Right hindlimb (tissue), 1 donor: ENCODE results near the gene GRK5.

Experiments
- DNase-seq: peaks from one replicate; pipeline ENCODE4 v3.0.0-alpha.2; 2018

GRK5 gene

GRCh38 chr10:119466076-119466475, 258.7 kb downstream of the GRK5 start:
- DNase-seq = no peak

DNA sequence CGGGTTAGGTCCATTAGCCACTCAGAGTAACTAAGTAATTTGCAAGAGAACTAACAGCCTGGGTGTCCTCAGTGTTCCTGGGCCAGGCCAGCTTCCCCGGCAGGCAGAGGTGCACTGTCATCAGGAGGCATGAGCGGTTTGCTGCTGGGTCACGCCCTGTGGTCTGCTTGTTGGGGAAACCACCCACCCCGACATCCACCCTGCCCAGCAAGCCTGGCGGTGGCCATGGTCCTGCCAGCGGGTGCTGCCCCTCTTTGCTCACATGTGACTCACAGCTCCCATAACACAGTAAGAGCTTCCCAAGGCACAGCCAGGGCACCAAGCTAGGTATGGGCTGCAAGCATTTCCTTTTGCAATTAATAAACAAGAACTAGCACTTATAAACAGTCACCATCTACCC, 259.3 kb downstream of the GRK5 start:
- DNase-seq = no peak

DNA sequence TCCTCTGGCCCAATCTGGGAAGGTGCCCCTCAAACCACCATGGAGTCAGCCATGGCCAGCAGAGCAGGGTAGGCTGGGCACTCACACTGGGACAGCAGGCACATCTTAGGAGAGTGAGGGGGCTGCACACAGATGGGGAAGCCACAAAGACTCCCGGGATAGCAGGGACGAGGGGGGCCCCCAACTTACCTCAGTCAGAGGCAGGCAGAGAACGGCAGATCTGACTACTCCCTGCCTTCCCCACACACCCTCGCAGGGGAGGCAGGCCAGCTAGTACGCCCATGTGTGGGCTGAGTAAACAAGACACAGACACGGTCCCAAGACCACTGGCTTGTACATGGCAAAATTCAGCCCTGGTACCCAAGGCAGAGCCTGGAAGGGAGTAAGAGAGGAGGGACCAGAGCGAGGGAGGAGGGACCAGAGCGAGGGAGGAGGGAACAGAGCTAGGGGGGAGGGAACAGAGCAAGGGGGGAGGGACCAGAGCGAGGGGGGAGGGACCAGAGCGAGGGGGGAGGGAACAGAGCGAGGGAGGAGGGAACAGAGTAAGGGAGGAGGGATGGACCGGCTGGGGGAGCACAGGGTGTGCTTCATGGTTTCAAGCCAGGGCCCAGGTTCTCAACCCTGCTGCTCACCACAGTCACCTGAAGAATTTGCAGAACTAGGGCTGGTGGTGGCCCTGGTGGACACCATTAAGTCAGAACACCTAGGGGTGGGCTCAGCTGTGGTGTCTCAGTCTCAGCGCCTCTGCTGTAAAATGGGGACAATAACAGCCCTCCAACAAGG, 261.4 kb downstream of the GRK5 start:
- DNase-seq = no peak

DNA sequence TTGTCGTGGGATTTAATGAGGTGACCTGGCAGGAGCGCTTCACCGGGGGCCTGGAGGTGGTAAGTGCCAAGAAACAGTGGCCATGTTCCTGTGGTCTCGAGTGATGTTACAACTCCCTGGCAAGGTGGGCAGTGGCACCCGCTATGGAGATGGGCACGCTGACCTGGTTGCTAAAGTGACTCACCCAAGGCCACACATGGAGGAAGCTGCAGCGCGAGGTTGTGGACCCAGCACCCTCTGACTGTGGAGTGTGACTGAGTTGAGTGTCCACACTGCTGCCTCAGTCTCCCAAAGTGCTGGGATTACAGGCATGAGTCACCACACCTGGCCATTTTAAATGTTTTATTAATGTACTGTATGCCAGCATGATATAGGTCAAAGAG, 261.9 kb downstream of the GRK5 start:
- DNase-seq = no peak

DNA sequence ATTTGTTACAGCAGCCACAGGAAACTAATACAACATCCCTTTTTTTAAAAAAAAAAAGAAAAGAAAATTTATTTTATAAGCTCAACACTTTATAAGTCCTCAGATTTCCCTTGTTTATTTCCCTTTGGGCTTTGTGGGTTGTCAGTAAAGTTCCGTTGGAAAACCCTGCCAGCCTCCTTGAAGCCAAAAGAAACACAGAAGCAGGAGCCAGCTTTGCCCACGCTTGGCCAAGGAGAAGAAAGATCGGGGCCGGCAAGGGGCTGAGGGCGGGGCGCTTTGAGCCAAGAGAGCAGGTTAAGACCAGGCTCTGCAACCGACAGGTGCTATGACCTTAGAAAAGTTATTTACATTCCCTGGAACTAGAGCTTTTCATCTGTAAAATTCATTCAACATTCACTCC, 262.5 kb downstream of the GRK5 start:
- DNase-seq = no peak

GRCh38 chr10:119470920-119471702, 263.7 kb downstream of the GRK5 start:
- no peak for DNase-seq

- no peak for DNase-seq
Measured at GRCh38 chr10:119473771-119474170, 266.4 kb downstream of the GRK5 start.

DNA sequence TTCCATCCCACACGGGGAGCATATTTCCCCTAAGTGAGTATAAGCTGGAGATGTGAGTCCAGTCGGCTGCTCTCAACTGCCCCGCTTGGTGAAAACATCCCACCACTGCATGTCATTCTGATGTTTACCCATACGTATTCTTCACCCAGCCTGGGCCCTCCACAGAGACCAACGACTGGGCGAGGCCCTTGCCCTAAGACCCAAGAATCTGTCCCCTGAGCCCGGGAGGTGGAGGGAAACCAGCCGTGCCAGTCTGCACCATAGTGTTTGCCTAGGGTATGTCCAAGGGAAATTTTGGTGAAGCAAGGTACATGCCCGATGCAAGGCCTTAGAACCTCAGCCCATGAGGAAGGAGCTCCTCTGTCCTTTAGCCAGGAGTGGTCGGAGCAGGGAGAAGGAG, 267.2 kb downstream of the GRK5 start:
- no peak for DNase-seq

DNA sequence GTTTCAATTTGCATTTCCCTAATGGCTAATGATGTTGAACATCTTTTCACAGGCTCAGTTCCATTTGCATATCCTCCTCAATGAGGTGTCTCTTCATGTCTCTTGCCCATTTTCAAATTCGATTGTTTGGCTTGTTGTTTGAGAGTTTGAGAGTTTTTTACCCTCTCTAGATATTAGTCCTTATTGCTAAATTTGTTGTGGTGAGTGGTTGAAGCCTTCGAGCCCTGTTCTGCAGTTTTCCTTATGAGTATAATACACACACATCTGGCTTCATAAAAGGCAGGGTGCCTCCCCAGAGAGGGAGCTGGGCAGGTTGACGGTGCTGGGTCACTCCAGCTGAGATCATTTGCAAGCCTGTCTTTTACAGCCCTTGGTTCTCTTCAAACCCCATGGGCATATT, 270.1 kb downstream of the GRK5 start:
- DNase-seq = no peak

DNA sequence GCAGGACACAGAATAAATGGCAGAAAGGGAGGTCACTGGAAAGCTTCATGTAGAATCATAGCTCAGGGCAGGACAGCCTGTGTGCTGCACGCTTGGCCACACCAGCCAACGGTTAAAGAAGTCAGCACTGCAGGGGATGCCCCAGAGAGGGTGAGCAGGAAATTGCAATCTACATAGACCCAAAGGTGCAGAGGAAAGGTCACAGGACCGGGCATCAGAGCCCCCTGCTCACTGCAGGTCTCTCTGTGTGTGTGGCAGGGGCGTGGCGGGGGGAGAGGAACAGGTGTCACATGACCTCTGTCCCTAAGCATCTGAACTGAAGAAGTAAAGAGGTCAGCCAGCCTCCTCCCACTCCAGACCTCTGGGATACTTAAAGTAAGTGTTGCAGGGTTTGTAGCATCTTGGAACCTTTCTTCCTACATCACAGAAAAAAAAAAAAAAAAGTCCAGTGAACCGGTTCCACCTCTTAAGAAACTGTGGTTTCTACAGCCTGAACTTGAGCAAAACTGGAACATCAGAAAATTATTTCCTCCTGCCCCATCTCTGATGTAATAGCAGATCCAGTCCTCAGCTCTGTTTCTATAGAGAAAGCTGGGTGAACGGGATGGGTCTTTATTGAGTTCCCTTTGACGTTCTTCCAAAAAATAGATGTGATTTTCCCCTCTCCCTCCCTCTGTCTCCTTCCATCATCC, 270.9 kb downstream of the GRK5 start:
- no peak for DNase-seq

DNA sequence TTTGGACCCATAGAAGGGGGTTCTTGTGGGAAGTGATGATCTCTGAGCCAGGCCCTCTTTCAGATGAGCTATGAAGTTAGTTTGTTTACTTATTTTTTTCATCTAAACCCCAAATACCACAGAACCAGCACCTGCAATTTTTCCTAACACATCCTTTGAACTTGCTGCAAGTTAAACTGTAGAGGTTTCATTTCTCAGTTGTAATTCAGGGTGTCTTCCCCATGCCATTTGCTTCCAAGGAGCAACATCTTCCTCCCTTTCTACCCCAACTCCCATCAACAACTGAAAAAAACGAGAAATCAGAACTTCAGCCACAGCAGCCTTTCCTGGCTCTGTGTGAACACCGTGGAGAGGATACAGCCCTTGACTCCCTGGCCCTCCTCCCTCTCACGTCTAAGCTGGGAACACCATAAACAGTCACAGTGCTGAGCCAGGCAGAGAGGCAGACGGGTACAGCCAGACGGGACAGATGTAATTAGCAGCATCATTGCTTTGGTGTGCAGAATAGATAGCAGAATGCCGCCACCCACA, 271.5 kb downstream of the GRK5 start:
- DNase-seq = no peak

DNA sequence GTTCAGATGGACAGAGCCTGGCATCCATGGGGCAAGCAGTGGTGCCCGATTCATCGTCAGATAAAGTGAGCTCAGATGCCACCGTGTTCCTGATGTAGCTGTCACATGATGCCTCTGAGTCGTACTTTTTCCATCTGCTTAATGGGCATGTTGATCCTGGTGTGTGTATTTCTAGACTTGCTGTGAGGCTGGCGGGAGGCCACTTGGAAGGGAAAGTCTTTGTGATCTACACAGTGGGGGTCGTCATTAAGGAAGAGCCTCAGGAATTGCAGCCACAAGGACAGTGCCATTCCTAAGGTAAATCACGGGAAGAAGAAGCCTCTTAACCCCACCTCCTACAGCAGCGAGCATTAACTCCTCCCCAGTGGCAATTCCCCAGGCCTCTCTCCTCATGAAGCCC, 272.2 kb downstream of the GRK5 start:
- no peak for DNase-seq

DNA sequence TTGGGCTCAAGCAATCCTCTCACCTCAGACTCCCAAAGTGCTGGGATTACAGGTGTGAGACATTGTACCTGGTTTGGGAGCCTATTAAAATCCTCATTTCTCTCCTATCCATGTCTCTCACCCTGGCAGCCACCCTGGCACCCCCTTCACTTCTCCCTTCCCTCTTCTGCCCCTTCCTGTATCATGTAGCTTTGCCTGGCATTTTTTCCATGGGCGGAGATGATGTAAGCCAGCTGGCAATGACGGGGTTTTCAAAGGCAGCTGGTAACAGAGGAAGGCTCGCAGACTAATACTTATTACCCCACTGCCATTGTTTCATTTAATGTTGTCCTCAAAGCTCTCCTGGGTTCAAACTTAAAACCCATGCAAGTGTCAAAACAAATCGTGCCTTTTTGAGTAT, 273.3 kb downstream of the GRK5 start:
- peak; percentile 75 for DNase-seq

GRCh38 chr10:119481781-119482426, 274.5 kb downstream of the GRK5 start:
- no peak for DNase-seq

GRCh38 chr10:119483001-119483400, 275.6 kb downstream of the GRK5 start:
- DNase-seq = no peak

DNA sequence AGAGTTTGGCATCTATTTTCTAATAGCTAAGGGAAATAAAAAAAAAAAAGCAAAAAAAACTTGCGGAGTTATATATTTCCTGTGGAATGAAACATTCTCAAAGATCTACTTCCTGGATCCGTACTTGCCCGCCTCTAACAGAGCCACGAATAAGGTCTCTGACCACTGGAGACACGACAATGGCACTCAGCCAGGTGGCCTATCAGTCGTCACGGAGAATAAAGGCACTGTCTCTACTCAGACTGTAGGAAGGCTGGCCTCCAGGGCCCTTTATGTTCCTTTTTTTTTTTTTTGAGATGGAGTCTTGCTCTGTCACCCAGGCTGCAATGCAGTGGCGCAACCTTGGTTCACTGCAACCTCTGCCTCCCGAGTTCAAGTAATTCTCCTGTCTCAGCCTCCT, 276.5 kb downstream of the GRK5 start:
- no peak for DNase-seq

GRCh38 chr10:119488675-119489074, 281.3 kb downstream of the GRK5 start:
- no peak for DNase-seq

GRCh38 chr10:119489991-119490326, 282.6 kb downstream of the GRK5 start:
- DNase-seq = no peak

GRCh38 chr10:119491966-119492757, 284.8 kb downstream of the GRK5 start:
- no peak for DNase-seq

DNA sequence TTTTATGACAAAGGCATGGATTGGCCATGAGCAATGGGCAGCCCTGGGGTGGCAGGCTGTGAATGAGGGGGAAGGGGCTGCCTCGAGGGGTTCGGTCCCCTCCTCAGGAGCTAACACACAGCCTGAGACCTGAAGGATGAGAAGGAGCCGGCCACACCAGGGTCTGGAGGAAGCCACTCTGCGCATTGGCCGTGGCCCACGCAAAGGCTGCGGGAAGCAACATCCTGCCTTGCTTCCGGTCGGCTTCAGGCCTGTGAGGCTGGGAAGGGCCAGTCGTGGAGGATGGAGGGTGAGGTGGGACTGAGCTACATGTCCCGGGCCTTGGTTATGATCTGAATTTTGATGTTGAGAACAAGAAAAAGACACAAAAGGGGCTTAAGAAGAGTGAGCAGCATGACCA, 285.8 kb downstream of the GRK5 start:
- DNase-seq = no peak

- DNase-seq = no peak
Measured at GRCh38 chr10:119494236-119495020, 287.1 kb downstream of the GRK5 start.
